Esophagus squamous epithelium (tissue), 4 donors: ENCODE data around the gene MRPS34.

ENCODE experiments used
- CTCF ChIP-seq, 6 experiments: fragments of 450-650 bp in 4 of 6; fragments of 200-600 bp in 2 of 6; sonication (generic) in 2 of 6; IDR thresholded peaks; one replicate each; pipeline ENCODE4 v1.5.1; 2016 to 2019; ENCODE audit warnings: antibody characterized with exemption in 6 of 6, mild to moderate bottlenecking in 4 of 6, moderate library complexity in 4 of 6
- POLR2A ChIP-seq, 4 donors: fragments of 450-650 bp; IDR thresholded peaks; one replicate each; pipeline ENCODE4 v1.6.1; 2017; ENCODE audit warnings: antibody characterized with exemption in 4 of 4, mild to moderate bottlenecking in 4 of 4, moderate library complexity in 3 of 4

- TF ChIP-seq CTCF (IDR thresholded peaks at IDR 0.05) (no peak), POLR2A (IDR thresholded peaks at IDR 0.05) (no peak)
Measured at GRCh38 chr16:1768767-1769401, 4.0 kb downstream of the MRPS34 start.
